Measurements from ENCODE around the gene ZNF177. TPM values are rescaled to one million over a fixed set of nuclear protein-coding genes. Genes with fewer than 3 reads are reported as not detected.
A peak's percentile ranks its signal among the peaks of the same experiment; 100 is the strongest.
"Not testable (repeated sequence)": the region's sequence is repeated elsewhere in the genome, so short reads cannot be mapped to it uniquely, and the experiment has no call there.

ZNF177 gene
- total RNA-seq, result 1 to 10 TPM; 2.1 to 4.5 (median 3.0) TPM

DNA sequence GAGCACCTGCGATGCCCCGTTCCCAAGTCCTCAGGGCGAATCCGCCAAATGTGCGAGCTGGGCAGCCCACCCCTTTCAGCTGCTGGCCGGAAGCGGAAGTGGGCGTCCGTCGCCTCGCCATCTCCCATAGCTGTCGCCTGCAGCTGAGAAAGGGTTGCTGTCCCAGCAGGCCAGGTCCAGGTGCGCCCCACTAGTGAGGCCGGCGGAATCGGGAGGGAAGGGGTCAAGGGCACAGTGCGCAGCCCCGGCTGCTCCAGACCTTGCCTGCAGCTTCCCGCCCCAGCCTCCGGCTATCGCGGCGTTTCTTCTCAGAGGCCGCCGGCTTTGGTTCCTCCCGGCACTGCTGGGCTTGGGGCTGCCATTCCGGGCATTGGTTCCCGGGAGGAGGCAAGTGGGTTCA lies at the start of gene ZNF177:
TSS of gene ZNF177 (plus strand) at position 109 of the 400 bp plus-strand sequence. CDS start 15,299 bp downstream, outside the sequence.
- intact Hi-C loops (cut with DNase I), result loop anchor here (10.0 kb wide), 1 partner anchor 78 kb away; no protein-coding TSS in a partner anchor
- TF ChIP-seq, protein P1, sequence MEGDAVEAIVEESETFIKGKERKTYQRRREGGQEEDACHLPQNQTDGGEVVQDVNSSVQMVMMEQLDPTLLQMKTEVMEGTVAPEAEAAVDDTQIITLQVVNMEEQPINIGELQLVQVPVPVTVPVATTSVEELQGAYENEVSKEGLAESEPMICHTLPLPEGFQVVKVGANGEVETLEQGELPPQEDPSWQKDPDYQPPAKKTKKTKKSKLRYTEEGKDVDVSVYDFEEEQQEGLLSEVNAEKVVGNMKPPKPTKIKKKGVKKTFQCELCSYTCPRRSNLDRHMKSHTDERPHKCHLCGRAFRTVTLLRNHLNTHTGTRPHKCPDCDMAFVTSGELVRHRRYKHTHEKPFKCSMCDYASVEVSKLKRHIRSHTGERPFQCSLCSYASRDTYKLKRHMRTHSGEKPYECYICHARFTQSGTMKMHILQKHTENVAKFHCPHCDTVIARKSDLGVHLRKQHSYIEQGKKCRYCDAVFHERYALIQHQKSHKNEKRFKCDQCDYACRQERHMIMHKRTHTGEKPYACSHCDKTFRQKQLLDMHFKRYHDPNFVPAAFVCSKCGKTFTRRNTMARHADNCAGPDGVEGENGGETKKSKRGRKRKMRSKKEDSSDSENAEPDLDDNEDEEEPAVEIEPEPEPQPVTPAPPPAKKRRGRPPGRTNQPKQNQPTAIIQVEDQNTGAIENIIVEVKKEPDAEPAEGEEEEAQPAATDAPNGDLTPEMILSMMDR (IDR thresholded peaks at IDR 0.05), result no peak
- no peak for TF ChIP-seq POLR2AphosphoS5 (IDR thresholded peaks at IDR 0.05)
- TF ChIP-seq POLR2A (IDR thresholded peaks at IDR 0.05; ENCODE audit: low read depth), result no peak
- no peak for TF ChIP-seq EP300 (IDR thresholded peaks at IDR 0.05)
- Histone ChIP-seq H3K4me1 (peaks cover 0 to 8% (median 3%) of the 10 kb centered on the region in 4 donors), H3K27me3 (peaks cover 0 to 5% (median 0%) of the 10 kb centered on the region in 4 donors), H3K27ac (replicated peaks in 1 of 4) (no peak within 1 kb of the TSS), H3K4me3 (peak within 1 kb of the TSS; percentile 23 to 39 (median 30)), H3K9me3 (peaks cover 0 to 99% (median 92%) of the 10 kb centered on the region in 4 donors), H3K36me3 (peaks cover 5 to 37% (median 20%) of the 10 kb centered on the region in 4 donors)
- DNase-seq (ENCODE audit: extremely low spot score), result no peak
- WGBS, result 12% methylated on average over 4 of the region's 28 CpGs

DNA sequence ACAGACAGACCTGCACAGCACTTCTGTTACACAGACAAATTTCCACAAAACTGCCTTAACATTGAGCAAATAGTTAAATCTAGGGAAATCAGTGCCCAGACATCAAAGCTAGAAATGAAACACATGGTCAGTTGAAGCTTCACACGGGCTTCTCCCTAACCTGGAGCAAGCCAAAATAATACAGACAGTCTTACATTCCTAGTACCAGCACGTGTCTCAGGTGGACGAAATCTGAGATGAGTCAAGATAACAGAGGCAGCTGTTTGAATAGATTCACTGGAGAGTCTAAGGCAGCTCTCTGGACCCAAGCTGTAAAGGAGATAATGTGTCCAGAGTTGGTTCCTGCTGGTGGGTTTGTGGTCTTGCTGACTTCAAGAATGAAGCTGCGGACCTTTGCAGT lies 49.1 kb upstream of the ZNF177 start:
- H3K4me1 ChIP-seq, result peaks cover 2 to 10% (median 5%) of the 10 kb centered on the region in 4 donors
- peaks cover 0 to 6% (median 0%) of the 10 kb centered on the region in 4 donors for H3K27me3 ChIP-seq
- 73% methylated on average over 4 of the region's 4 CpGs for WGBS
- intact Hi-C loops (cut with DNase I), result loop anchor here (5.0 kb wide), 1 partner anchor 484 kb away; no protein-coding TSS in a partner anchor
- no peak for TF ChIP-seq POLR2A (IDR thresholded peaks at IDR 0.05; ENCODE audit: low read depth)
- no peak for DNase-seq (ENCODE audit: extremely low spot score)
- H3K4me3 ChIP-seq, result no peak overlapping the region
- H3K27ac ChIP-seq (replicated peaks in 1 of 4), result no peak overlapping the region
- H3K9me3 ChIP-seq, result peaks cover 0 to 7% (median 0%) of the 10 kb centered on the region in 4 donors
- no peaks in the 10 kb centered on the region for H3K36me3 ChIP-seq

DNA sequence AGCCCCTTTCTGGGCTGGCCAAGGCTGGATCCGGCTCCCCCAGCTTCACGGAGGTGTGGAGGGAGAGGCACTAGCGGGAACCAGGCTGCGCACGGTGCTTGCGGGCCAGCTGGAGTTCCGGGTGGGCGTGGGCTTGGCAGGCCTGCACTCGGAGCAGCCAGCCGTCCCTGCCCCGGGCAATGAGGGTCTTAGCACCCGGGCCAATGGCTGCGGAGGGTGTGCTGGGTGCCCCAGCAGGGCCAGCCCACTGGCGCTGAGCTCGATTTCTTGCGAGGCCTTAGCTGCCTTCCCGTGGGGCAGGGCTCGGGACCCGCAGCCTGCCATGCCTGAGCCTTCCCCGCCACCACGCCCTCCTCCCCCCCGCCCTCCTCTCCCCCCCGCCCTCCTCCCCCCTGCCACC lies 41.5 kb upstream of the ZNF177 start:
- peaks cover 7 to 20% (median 17%) of the 10 kb centered on the region in 4 donors for H3K4me1 ChIP-seq
- TF ChIP-seq EP300 (IDR thresholded peaks at IDR 0.05) (no peak), POLR2AphosphoS5 (IDR thresholded peaks at IDR 0.05) (no peak), POLR2A (IDR thresholded peaks at IDR 0.05; ENCODE audit: low read depth) (no peak)
- TF ChIP-seq, protein P1 (IDR thresholded peaks at IDR 0.05), result no peak
- peaks cover 0 to 3% (median 0%) of the 10 kb centered on the region in 4 donors for H3K36me3 ChIP-seq
- intact Hi-C loops (cut with DNase I), result loop anchor here (10.0 kb wide), 1 partner anchor 213 kb away; the partner anchor contains the start of gene ZNF426
- DNase-seq (ENCODE audit: extremely low spot score), result no peak
- peaks cover 0 to 6% (median 0%) of the 10 kb centered on the region in 4 donors for H3K27me3 ChIP-seq
- no peak overlapping the region for H3K27ac ChIP-seq (replicated peaks in 1 of 4)
- no peak overlapping the region for H3K4me3 ChIP-seq
- peaks cover 0 to 17% (median 13%) of the 10 kb centered on the region in 4 donors for H3K9me3 ChIP-seq
- 95% methylated on average over 20 of the region's 23 CpGs for WGBS

DNA sequence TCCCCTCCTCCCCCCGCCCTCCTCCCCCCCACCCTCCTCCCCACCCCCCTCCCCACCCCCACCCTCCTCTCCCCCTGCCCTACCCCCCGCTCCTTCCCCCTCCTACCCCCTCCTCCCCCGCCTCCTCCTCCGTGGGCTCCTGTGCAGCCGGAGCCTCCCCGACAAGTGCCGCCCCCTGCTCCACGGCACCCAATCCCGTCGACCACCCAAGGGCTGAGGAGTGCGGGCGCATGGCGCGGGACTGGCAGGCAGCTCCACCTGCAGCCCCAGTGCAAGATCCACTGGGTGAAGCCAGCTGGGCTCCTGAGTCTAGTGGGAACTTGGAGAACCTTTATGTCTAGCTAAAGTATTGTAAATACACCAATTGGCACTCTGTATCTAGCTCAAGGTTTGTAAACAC lies 41.1 kb upstream of the ZNF177 start:
- intact Hi-C loops (cut with DNase I), result loop anchor here (10.0 kb wide), 1 partner anchor 213 kb away; the partner anchor contains the start of gene ZNF426
- 90% methylated on average over 5 of the region's 14 CpGs for WGBS

DNA sequence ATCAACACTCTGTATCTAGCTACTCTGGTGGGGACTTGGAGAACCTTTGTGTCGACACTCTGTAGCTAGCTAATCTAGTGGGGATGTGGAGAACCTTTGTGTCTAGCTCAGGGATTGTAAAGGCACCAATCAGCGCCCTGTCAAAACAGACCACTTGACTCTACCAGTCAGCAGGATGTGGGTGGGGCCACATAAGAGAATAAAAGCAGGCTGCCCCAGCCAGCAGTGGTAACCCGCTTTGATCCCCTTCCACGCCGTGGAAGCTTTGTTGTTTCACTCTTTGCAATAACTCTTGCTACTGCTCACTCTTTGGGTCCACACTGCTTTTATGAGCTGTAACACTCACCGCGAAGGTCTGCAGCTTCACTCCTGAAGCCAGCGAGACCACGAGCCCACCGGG lies 40.6 kb upstream of the ZNF177 start:
- not testable (repeated sequence) for DNase-seq (ENCODE audit: extremely low spot score); H3K4me3 ChIP-seq; H3K27me3 ChIP-seq; H3K27ac ChIP-seq (replicated peaks in 1 of 4)
- Histone ChIP-seq H3K36me3 (peaks cover 0 to 12% (median 1%) of the 10 kb centered on the region in 4 donors), H3K4me1 (peaks cover 7 to 20% (median 17%) of the 10 kb centered on the region in 4 donors), H3K9me3 (peaks cover 0 to 26% (median 21%) of the 10 kb centered on the region in 4 donors)
- WGBS, result 98% methylated on average over 9 of the region's 10 CpGs
- intact Hi-C loops (cut with DNase I), result loop anchor here (10.0 kb wide), 1 partner anchor 213 kb away; the partner anchor contains the start of gene ZNF426

More for the DNA sequence above, 41.1 kb upstream of the ZNF177 start:
- DNase-seq (ENCODE audit: extremely low spot score); H3K36me3 ChIP-seq; H3K27me3 ChIP-seq; H3K4me3 ChIP-seq; H3K27ac ChIP-seq (replicated peaks in 1 of 4): not testable (repeated sequence)
- peaks cover 7 to 20% (median 17%) of the 10 kb centered on the region in 4 donors for H3K4me1 ChIP-seq
- H3K9me3 ChIP-seq, result peaks cover 0 to 21% (median 17%) of the 10 kb centered on the region in 4 donors

DNA sequence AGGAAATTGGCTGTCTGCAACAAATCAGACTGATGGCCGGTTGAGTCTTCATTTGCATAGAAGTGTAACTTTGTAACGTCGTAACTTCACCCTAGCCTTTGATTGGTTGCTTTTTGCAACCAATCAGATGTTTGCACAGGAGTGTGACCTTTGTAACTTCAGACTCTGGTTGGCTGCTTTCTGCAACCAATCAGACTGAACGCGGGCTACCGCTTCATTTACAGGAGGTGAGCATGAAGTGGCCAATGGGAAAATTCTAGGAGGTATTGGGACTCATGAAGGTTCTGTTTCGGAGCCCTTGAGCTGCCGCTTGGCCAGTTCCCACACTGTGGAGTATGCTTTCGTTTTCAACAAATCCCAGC lies 39.3 kb upstream of the ZNF177 start:
- Histone ChIP-seq H3K27ac (replicated peaks in 1 of 4) (peak overlapping the region; percentile 85 to 92 (median 90)), H3K9me3 (peaks cover under 1 to 37% (median 34%) of the 10 kb centered on the region in 4 donors), H3K36me3 (peaks cover 0 to 25% (median 5%) of the 10 kb centered on the region in 4 donors), H3K4me3 (peak overlapping the region; percentile 66 to 87 (median 72)), H3K4me1 (peaks cover 7 to 20% (median 17%) of the 10 kb centered on the region in 4 donors), H3K27me3 (no peaks in the 10 kb centered on the region)
- no peak for DNase-seq (ENCODE audit: extremely low spot score)
- 0% methylated on average over 9 of the region's 9 CpGs for WGBS
- no peak for TF ChIP-seq POLR2A (IDR thresholded peaks at IDR 0.05; ENCODE audit: low read depth)
- TF ChIP-seq, protein P1 (IDR thresholded peaks at IDR 0.05), result no peak
- TF ChIP-seq POLR2AphosphoS5 (IDR thresholded peaks at IDR 0.05), result no peak
- TF ChIP-seq EP300 (IDR thresholded peaks at IDR 0.05), result no peak
- intact Hi-C loops (cut with DNase I), result loop anchor here (10.0 kb wide), 1 partner anchor 211 kb away; the partner anchor contains the start of gene ZNF426
